Neutrophil (primary cell): ENCODE data around the gene ELF1.

Source experiments
- H3K27ac ChIP-seq: fragments of 200-600 bp; sonication (generic); 2 replicates; pipeline ENCODE4 v1.5.1; 2016; ENCODE audit warnings: mild to moderate bottlenecking, moderate library complexity
- H3K27me3 ChIP-seq: fragments of 200-600 bp; sonication (generic); 2 replicates; pipeline ENCODE4 v1.6.0; 2016; ENCODE audit warnings: mild to moderate bottlenecking
- H3K36me3 ChIP-seq: fragments of 200-600 bp; sonication (generic); 2 replicates; pipeline ENCODE4 v1.5.1; 2017
- H3K4me1 ChIP-seq, 2 experiments: fragments of 200-600 bp in 1 of 2; sonication (generic) in 1 of 2; 1 replicate in 1 of 2; 2 replicates in 1 of 2; pipeline versions ENCODE4 v1.5.1 to v1.6.1; 2013 to 2016; ENCODE audit warnings: low read depth in 1 of 2, low read length in 1 of 2, mild to moderate bottlenecking in 1 of 2, moderate library complexity in 1 of 2; ENCODE audit not compliant: control insufficient read depth in 1 of 2, insufficient read depth in 1 of 2
- H3K4me3 ChIP-seq, 2 experiments: fragments of 200-600 bp in 1 of 2; sonication (generic) in 1 of 2; 1 replicate in 1 of 2; 2 replicates in 1 of 2; pipeline ENCODE4 v1.5.1; 2013 to 2016; ENCODE audit warnings: low read depth in 1 of 2, low read length in 1 of 2, mild to moderate bottlenecking in 1 of 2, moderate library complexity in 1 of 2
- H3K9me3 ChIP-seq: fragments of 200-600 bp; sonication (generic); 2 replicates; pipeline ENCODE4 v1.5.1; 2016
- CTCF ChIP-seq: fragments of 200-600 bp; sonication (generic); IDR thresholded peaks from 2 replicates; pipeline ENCODE4 v1.5.1; 2016; ENCODE audit warnings: antibody characterized with exemption

ELF1 gene

GRCh38 chr13:41004875-41005693, 14.0 kb downstream of the ELF1 start:
- no peaks in the 10 kb centered on the region for H3K27me3 ChIP-seq
- no peak for TF ChIP-seq CTCF
- H3K36me3 ChIP-seq, result no peaks in the 10 kb centered on the region
- peak overlapping the region; percentile 16 to 40 for H3K4me3 ChIP-seq
- H3K27ac ChIP-seq, result peak overlapping the region; percentile 86
- peaks cover 57 to 83% of the 10 kb centered on the region in 2 experiments for H3K4me1 ChIP-seq
- H3K9me3 ChIP-seq, result no peaks in the 10 kb centered on the region

GRCh38 chr13:41002606-41003005, 16.5 kb downstream of the ELF1 start:
- H3K36me3 ChIP-seq, result no peaks in the 10 kb centered on the region
- no peak overlapping the region for H3K27ac ChIP-seq
- no peaks in the 10 kb centered on the region for H3K9me3 ChIP-seq
- no peak overlapping the region for H3K4me3 ChIP-seq
- peaks cover 48 to 79% of the 10 kb centered on the region in 2 experiments for H3K4me1 ChIP-seq
- no peak for TF ChIP-seq CTCF
- no peaks in the 10 kb centered on the region for H3K27me3 ChIP-seq

GRCh38 chr13:41001695-41002094, 17.4 kb downstream of the ELF1 start:
- Histone ChIP-seq H3K4me3 (no peak overlapping the region), H3K4me1 (peaks cover 46 to 77% of the 10 kb centered on the region in 2 experiments), H3K9me3 (no peaks in the 10 kb centered on the region), H3K27me3 (no peaks in the 10 kb centered on the region), H3K36me3 (no peaks in the 10 kb centered on the region), H3K27ac (peak overlapping the region; percentile 21)
- TF ChIP-seq CTCF, result no peak

- peak overlapping the region; percentile 42 for H3K27ac ChIP-seq
- peaks cover 46 to 76% of the 10 kb centered on the region in 2 experiments for H3K4me1 ChIP-seq
Observed at GRCh38 chr13:40999416-40999815, 19.7 kb downstream of the ELF1 start.

GRCh38 chr13:40996426-40997092, 22.6 kb downstream of the ELF1 start:
- H3K27me3 ChIP-seq, result no peaks in the 10 kb centered on the region
- no peak overlapping the region for H3K4me3 ChIP-seq
- TF ChIP-seq CTCF, result no peak
- no peaks in the 10 kb centered on the region for H3K9me3 ChIP-seq
- H3K4me1 ChIP-seq, result peaks cover 34 to 76% of the 10 kb centered on the region in 2 experiments
- no peaks in the 10 kb centered on the region for H3K36me3 ChIP-seq
- peak overlapping the region; percentile 75 for H3K27ac ChIP-seq

More at GRCh38 chr13:40999416-40999815, 19.7 kb downstream of the ELF1 start:
- no peak overlapping the region for H3K4me3 ChIP-seq
- no peaks in the 10 kb centered on the region for H3K27me3 ChIP-seq
- TF ChIP-seq CTCF, result no peak
- H3K9me3 ChIP-seq, result no peaks in the 10 kb centered on the region
- H3K36me3 ChIP-seq, result no peaks in the 10 kb centered on the region
